Measurements from ENCODE around the gene SPINDOC.

SPINDOC gene

GRCh38 chr11:63837027-63837688 is 23.9 kb downstream of the SPINDOC start:
- DNase-seq (ENCODE audit: low spot score) = peak; percentile 75
- TF ChIP-seq CTCF (IDR thresholded peaks at IDR 0.05; ENCODE audit: extremely low read depth, missing control alignments) = peak; percentile 60

GRCh38 chr11:63837739-63838138 is 24.5 kb downstream of the SPINDOC start:
- TF ChIP-seq CTCF (IDR thresholded peaks at IDR 0.05; ENCODE audit: extremely low read depth, missing control alignments) = no peak

GRCh38 chr11:63838150-63838677 is 25.0 kb downstream of the SPINDOC start:
- DNase-seq (ENCODE audit: low spot score) = no peak
- TF ChIP-seq CTCF (IDR thresholded peaks at IDR 0.05; ENCODE audit: extremely low read depth, missing control alignments) = no peak

More at GRCh38 chr11:63837739-63838138, 24.5 kb downstream of the SPINDOC start:
- no peak for DNase-seq (ENCODE audit: low spot score)

GRCh38 chr11:63838678-63839507 is 25.6 kb downstream of the SPINDOC start, which contains the start of gene MARK2:
Gene MARK2 (plus strand): TSS chr11:63839110. CDS start chr11:63839507, 397 bp downstream.
- peak; percentile 97 for DNase-seq (ENCODE audit: low spot score)
- TF ChIP-seq CTCF (IDR thresholded peaks at IDR 0.05; ENCODE audit: extremely low read depth, missing control alignments) = no peak

GRCh38 chr11:63839508-63840355 is 26.5 kb downstream of the SPINDOC start:
- TF ChIP-seq CTCF (IDR thresholded peaks at IDR 0.05; ENCODE audit: extremely low read depth, missing control alignments) = no peak
- DNase-seq (ENCODE audit: low spot score) = no peak

- no peak for DNase-seq (ENCODE audit: low spot score)
- no peak for TF ChIP-seq CTCF (IDR thresholded peaks at IDR 0.05; ENCODE audit: extremely low read depth, missing control alignments)
Observed at GRCh38 chr11:63840356-63841060, 27.3 kb downstream of the SPINDOC start.
